HG03558 (cell line): ENCODE measurements around the gene RASAL2.
"Not testable (repeated sequence)": the region's sequence is repeated elsewhere in the genome, so short reads cannot be mapped to it uniquely, and the experiment has no call there.

Experiments used
- ATAC-seq: cut with Tn5 transposase; IDR thresholded peaks from one replicate; pipeline ENCODE4 v1.9.1; 2021; ENCODE audit warnings: moderate number of reproducible peaks; ENCODE audit not compliant: unreplicated experiment; ENCODE audit errors: extremely low read depth

RASAL2 gene

DNA sequence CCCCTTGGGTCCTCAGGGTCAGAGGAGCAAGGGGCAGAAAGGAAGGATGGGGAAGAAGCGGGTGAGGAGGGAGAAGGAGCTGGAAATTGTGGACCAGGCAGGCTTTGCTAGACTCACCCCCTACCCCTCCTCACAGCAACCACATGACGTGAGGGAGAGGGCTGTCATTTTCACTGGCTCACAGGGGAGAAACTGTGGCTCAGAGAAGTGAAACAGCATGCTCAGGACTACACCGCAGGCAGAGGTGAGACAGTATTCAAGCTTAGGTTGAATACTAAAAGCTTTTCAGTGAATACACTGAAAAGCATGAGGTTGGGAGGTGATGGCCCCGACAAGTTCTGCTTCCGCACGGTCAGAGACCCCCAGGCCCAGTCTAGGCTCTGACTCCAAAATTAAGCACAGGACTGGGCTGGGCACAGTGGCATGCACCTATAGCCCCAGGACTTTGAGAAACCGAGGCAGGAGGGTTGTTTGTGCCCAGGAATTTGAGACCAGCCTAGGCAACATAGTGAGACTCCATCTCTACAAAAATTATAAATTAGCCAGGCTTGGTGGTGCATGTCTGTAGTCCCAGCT is 404.1 kb downstream of the RASAL2 start:
- no peak for ATAC-seq

DNA sequence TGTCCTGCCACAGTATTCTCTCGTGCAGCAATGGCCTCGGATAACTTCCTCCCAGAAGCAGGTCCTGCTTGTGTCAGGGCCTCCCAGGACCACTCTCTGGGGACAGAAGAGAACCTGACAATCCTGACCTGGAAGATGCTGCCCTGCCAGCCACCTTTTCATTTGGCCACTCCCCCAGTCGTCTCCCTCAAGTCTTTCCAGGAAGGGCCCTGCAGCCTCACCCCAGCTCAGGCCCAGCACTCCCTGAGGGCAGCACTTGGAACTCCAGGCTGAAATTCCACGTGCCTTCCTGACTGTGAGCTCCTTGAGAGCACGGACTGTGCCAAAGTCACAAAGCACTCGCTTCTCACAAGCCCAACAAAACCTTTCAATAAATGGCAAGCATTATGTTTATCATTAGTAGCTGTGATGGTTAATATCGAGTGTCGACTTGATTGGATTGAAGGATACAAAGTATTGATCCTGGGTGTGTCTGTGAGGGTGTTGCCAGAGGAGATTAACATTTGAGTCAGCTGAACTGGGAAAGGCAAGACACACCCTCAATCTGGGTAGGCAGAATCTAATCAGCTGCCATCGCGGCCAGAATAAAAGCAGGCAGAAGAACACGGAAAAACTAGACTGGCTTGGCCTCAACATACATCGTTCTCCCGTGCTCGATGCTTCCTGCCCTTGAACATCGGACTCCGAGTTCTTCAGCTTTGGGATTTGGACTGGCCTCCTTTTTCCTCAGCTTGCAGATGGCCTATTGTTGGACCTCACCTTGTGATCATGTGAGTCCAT is 405.2 kb downstream of the RASAL2 start:
- no peak for ATAC-seq

DNA sequence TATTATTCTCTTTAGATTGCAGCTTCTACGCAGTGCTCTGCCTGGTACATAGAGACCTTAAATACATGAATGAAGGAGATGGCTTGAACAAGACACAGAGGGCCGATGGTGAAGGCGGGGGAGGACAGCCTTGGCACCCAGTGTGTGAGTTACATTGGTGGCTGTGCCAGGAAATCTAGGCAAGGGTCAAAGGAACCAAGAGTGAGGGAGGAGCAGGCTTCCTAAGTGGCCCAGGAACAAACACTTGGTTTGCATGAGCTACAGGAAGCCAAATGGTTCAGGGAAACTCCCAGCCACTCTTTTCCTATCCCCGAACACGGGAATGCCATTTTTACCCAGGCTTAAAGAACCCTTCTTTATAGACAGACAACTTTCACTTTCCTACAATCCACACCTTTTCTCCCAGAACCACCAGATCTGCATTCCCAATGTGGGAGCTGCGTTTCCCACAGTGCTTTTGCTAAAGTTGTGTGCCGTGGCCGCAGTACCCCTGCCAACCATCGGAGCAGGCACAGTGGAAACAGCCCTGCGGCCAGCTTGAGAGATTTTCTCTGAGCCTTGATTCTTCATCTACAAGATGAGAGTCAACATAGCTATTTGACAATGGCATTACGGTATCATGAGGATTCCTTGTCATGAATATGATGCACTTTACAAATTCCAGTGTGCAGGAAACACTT is 406.3 kb downstream of the RASAL2 start:
- no peak for ATAC-seq

DNA sequence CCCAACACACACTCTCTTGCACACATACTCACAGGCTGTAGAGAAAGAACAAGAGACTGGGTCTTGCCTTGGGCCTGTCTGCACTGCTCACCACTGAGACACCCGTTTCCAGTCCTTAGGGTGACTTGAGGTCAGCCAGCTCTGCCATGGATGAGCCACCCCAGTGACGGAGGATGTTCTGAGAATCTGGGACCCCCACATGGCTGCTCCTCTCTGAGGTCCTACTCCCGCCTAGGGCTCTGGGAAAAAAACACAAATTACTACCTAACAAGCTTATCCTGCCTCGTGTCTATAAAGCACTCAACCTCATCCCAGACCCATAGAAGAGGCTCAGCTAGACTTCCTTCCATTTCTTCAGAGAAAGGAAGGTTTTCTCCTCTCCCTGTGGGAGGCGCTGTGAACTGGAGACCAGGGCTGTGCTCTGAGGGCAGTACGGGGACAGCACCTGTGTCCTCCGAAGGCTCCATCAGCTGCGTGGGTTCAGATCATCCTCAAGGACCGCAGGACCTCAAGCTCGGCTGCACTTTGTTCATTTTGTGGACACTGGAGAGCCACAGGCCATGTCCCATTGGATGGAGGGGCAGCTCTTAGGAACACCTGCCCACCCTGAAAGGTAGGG is 407.1 kb downstream of the RASAL2 start:
- no peak for ATAC-seq

DNA sequence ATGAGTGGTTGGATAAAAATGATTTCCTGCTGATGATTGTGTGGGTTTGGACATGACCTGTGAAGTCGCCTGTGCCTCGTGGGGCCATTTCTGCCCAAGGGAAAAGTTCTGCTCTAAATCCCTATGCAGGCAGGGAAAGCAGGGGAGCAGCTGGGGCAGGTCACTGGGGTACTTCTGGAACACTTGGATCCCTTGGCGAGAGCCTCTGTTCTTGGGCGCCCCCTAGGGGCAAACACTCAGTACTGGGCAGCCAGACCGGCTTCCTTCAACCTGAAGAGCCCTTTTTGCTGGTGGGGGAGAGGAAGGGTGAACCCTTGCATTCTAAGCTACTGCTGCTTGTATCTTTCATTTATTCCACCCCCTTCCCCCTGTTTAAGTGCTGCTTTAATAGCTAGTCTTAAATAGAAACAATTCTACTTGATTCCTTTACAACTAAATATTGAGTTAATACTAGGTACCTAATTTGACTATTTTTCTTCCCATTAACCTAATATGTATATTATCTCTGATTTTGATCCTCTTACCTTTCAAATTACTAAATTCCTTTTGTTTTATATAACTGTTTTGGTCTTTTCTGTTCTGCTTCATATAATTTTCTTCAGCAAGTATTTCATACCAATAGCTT is 407.9 kb downstream of the RASAL2 start:
- ATAC-seq = no peak

DNA sequence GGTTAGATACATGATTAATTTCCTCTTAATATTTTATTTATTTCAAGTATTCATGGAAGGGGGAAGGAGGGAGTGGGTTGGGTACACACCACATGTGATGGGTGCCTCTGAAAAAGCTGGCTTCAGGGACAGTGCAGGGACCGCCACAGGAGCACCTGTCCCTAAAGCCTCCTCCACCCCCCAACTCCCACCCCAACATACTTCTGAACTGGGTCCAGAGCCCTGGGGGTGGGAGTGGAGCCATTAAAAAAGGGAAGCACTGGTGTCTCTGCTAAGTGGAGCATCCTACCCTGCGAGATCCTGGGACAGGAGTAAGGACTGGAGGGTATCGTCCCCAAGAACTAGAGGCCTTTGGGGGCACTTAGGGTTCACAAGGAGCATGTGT is 408.4 kb downstream of the RASAL2 start:
- ATAC-seq = no peak

DNA sequence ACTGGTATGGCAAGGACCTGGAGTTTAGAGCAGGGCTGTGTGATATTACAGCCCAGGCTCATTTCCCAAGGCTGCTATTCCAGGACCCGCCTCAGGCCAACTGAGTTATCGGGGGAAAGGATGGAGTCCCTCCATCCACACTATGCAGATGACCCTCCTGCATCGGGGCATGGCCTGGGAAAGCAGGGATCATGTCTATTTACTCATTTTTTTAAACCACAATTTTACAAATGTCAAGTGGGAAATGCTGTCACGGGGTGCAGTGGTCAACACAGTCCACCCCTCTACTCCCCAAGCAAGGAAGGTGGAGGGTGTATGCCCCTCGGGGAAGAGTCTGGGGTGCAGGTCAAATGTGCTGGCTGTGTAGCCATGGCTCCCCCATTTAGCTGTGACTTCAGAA is 409.0 kb downstream of the RASAL2 start:
- ATAC-seq = no peak

DNA sequence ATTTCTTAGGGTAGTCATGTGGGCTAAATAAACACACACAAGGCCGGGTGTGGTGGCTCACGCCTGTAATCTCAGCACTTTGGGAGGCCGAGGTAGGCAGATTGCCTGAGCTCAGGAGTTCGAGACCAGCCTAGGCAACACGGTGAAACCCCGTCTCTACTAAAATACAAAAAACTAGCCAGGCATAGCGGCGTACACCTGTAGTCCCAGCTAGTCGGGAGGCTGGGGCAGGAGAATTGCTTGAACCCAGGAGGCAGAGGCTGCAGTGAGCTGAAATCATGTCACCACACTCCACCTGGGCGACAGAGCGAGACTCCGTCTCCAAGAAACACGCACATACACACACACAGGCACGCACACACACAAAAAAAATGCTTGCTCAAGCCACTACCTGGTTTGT is 409.4 kb downstream of the RASAL2 start:
- not testable (repeated sequence) for ATAC-seq

DNA sequence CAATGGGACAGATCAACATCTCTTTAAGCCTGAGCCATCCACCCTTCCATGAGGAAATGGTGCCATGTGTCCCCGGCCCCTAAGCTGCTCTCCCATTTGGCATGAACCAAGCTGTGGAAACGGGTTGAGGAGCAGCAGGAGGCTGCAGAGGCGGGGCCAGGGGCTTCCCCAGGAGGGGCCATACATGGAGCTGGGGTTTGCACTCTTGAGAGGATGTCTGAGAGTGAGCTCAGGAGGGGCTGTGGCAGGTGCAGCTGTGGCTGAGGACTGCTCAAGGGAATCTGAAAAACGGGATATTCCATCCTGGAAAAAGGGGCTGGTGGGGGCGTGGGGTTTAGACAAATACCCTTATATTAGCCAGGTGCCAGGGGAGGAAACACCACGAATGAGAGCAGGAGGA is 409.9 kb downstream of the RASAL2 start:
- ATAC-seq = no peak

DNA sequence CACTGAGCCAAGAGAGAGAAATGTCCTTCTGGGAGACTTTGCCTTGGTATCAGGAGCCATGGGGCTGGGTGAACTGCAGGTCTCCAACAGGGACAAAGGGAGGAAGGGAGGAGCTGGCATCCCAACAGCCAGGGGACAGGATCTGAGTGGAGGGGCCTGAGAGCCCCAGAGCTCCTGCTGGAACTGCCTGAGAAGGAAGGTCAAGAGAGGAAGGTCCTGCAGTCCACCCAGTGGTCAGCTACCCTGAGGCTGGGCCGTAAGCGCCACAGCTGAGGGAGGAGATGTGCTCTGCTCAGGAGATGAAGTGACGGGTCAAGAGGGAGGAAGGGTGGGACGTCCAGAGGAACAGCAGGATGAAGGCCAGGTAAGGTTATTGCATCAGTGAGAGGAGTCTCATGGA is 410.4 kb downstream of the RASAL2 start:
- no peak for ATAC-seq

DNA sequence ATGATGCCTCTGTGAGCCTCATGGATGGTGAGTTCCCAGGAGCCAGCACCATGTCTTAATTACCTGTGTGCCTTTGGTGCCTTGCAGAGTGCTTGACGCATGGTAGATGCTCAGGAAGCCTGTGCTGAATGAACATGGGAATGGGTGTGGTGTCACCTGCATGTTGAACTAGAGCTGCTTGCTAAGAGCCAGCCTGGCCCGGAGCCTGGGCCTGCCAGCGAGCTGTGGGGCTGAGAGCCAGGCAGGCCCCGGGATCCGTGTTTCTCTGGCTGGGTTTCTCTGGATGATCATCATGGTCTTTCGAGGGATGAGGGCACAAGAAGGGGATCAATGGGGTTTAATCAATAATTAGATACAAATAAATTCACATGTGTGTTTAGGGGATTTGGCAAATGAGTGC is 412.3 kb downstream of the RASAL2 start:
- no peak for ATAC-seq

DNA sequence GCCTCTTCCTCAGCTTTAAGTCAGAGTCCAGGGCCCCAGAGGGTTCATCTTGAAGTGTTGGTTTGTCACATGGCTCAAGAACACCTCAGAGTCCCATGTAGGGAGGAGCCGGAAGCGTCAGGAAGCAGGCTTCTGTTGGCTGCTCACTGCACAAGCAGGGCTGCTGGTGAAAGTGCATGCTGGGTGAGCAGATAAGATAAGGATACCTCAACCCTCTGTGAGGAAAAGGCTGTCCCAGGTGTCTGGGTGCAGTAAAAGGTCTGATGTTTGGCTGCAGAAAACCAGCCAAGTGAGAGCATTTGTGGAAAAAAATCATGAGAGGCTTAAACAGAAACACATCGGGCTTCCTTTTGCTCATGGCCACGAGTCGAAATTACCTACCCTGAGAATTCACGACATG is 412.8 kb downstream of the RASAL2 start:
- ATAC-seq = no peak

DNA sequence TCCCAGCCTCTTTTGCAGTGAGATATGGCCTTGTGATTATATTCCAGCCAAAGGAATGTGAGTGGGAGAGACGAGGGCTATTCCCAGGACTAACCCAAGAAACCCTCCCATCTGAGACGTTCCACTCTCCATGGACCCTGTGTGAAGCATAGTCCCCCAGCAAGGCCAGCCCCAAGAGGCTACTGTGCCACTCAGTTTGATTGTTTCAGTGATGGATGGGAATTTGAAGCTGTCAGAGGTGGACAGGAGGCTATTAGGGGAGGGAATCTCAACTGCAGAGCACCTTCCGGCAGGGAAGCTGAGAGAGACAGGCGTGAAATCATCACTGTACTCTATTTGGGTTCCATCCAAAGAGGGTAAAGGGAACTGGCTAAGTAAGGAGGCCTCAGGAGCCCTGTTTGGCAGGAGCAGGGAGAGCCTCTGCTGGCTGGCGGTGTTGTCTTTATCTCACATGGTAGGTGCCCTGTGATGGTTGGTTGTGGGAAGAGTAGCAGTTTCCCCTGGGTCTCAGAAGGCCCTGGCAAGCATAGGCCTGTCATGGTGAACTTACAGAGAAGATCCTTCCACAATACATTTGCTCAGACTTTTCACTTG is 415.6 kb downstream of the RASAL2 start:
- ATAC-seq = no peak

DNA sequence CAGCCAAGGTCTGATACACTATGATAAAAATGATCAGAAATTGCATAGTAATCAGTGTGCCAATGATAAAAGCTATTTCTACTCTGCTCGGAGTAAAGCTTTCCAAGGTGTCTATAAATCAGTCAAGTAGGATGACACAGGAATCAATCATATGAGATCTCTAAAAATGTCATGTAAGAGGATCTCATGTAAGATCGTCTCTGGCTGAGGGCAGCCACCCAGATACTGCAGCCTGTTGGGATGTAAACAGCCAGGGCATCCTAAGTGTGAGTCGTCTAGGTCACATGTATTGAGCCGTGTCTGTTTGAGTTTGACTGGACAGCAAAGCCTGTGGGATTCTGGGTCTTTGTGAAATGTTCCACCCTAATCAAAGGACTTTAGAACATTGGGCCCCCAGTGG is 416.3 kb downstream of the RASAL2 start:
- no peak for ATAC-seq

DNA sequence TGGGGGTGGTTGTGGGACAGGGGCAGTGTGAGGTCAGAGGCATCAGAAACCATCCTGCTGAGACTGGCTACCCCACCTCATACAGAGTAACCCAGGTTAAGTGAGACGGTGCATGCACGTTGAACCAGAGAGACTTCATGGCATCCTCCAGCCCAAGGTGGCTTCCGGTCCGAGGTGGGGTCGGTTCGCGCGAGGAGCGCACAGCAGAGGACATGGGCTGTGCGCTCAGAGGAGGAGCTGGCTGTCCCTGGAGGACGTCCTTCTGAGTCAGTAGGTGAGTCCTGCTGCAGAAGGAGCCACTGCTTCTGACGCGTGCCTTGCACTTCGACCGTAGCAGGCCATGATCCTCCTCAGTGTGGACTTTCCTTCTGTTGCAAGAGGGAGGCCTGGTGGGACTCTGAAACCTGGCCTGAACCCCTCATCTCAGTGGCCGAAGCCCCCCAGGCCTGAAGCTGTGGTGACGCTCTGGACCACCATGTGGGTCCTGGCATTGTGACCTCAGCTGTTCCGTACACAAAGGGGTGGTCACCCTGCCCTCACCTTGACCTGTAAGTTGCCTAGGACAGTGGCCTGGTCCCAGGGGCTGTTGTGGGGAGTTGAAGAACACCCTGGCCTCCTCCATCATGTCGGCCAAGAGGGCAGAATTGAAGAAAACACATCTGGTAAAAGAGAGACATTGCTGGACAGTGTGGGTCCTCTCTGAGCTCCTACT is 418.8 kb downstream of the RASAL2 start, which contains the start of gene TEX35:
TEX35 (plus strand) TSS at position 544 of the 712 bp plus-strand sequence; CDS start at position 624, 80 bp downstream.
- ATAC-seq = no peak

DNA sequence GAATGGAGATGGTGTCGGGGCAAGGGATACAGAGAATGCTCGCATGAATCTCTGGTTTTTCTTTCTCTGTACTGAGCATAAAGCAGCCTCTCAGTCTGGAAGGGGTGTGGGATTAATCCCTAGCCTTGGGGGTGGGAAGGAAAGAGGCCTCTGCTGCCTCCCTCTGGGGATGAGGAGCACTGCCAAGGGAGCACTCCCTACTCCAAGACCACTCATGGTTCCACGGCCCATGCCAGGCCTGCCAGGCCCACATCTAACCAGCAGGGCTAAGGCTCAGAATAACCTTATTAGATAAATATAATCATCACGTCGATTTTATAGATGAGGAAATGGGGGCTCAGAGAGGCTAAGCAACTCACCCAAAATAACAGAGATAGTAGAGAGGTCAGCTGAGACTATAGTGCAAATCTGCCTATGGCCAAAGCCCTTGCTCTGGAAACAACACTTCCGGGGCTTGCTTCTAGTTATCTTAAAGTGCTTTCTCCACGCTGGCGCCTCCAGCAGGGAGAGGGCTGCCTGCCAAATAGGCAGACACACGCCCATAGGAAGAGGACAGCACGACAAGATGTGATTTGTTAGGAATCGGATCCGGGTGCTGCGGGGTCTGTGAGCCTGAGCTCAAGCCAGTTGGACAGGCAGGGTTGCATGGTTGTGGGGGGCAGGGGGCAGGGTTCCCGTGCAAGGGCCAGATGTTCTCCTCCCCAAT is 419.5 kb downstream of the RASAL2 start:
- ATAC-seq = no peak

DNA sequence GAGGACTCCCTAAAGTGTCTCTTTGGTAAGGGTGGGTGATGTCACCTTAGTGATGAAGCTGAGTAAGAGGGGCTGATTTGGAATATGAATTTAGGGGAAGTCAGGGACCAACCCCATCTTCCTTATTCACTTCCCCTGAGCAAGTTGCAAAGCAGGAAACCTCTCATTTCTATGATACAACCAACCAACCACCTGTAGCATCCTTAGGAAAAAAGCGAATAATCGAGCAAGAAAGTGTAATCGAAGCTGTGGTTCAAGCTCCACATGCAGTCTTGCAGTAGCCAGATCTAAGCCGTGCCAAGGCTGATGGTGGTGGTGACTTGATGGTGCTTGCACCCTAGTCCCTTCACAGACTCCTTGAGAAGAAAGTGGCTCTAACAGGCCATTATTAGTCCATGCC is 422.2 kb downstream of the RASAL2 start:
- no peak for ATAC-seq

DNA sequence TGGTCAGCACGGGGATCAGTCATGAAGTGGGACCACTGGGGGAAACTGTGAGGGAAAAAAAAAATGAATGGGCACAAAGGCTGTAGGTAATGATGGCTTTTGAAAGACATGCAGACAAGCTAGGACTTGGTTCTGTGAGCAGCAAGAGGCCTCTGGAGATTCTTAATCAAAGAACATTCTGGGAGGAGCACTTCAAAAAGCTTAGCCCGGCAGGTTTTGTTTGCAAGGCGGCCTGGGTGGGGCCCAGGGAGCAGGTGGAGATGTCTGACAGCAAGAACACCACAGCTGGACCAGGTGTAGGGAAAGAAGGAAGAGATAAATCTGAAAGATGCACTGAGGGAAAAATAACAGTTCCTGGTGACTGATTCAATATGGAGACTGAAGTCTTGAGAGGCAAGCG is 425.0 kb downstream of the RASAL2 start:
- no peak for ATAC-seq

DNA sequence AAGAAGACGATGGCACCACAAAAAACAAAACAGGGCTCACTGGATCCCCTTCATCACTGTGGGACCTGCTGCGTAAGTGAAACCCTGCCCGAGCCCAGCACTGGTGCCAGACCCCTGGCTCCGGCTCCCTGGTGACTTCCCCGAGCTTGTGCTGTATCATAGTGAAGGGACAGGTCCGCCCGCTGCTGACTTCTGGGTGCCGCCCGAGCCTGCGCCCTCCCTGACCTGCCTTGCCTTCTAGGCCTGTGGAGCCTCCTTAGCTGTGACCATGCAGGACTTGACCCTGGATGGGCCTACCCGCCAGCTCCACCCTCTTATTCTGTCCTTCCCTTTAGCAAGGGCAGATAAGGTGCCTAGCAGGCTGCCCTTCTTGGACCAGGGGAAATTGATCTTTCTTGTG is 426.9 kb downstream of the RASAL2 start:
- no peak for ATAC-seq
